Right atrium auricular region (tissue), 2 donors: Measurements from ENCODE around the gene RPS26. TPM values are rescaled to one million over a fixed set of nuclear protein-coding genes. Genes with fewer than 3 reads are reported as not detected.
"Not testable (repeated sequence)": the region's sequence is repeated elsewhere in the genome, so short reads cannot be mapped to it uniquely, and the experiment has no call there.

Source experiments
- DNase-seq: peaks from one replicate; pipeline ENCODE4 v3.0.0-alpha.2; 2019; ENCODE audit warnings: low spot score
- H3K27ac ChIP-seq, 2 donors: fragments of 200-600 bp; sonication (generic); 1 replicate in 1 of 2; 2 replicates in 1 of 2; pipeline ENCODE4 v1.5.1; 2016 to 2019
- H3K27me3 ChIP-seq, 2 donors: fragments of 200-600 bp; sonication (generic); one replicate each; pipeline versions ENCODE4 v1.5.1 to v1.6.0; 2017 to 2019
- H3K36me3 ChIP-seq: fragments of 200-600 bp; sonication (generic); one replicate; pipeline ENCODE4 v1.5.1; 2016
- H3K4me1 ChIP-seq, 2 donors: fragments of 200-600 bp; sonication (generic); one replicate each; pipeline versions ENCODE4 v1.5.1 to v1.6.0; 2017 to 2019
- H3K4me3 ChIP-seq, 2 donors: fragments of 200-600 bp; sonication (generic); 1 replicate in 1 of 2; 2 replicates in 1 of 2; pipeline ENCODE4 v1.5.1; 2017 to 2019; ENCODE audit warnings: mild to moderate bottlenecking in 1 of 2, moderate library complexity in 1 of 2
- H3K9me3 ChIP-seq, 2 donors: fragments of 200-600 bp; sonication (generic); one replicate each; pipeline ENCODE4 v1.5.1; 2019
- total RNA-seq, 2 donors: library from RNA; depleted of rRNA; stranded (reverse); fragments of >200 nt; gene quantifications; one replicate each; pipeline ENCODE4 v1.1.0, GENCODE V29; 2016
- TF ChIP-seq, protein P1 (sequence below), 2 donors: fragments of 200-600 bp; sonication (generic); IDR thresholded peaks; one replicate each; pipeline ENCODE4 v1.5.1; 2019; ENCODE audit warnings: antibody characterized with exemption in 2 of 2

RPS26 gene
- total RNA-seq, 2 donors from 2014 or later: 134 to 1,492 TPM

DNA sequence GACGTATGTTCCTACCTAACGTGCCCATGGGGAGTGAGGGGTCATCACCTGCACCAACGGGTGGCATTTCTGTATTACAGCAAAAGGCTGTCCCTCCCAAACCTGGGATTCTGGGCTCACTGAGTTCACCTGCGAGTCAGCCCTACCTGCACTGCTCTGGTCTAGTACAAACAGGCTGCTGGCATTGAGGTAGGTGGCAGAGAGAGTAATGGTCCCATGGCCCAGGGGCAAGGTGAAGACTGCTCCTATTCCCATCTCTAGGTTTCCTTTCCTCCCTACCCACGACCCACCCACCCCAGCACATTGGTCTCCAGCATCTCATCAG lies 44.2 kb upstream of the RPS26 start:
- TF ChIP-seq, protein P1, sequence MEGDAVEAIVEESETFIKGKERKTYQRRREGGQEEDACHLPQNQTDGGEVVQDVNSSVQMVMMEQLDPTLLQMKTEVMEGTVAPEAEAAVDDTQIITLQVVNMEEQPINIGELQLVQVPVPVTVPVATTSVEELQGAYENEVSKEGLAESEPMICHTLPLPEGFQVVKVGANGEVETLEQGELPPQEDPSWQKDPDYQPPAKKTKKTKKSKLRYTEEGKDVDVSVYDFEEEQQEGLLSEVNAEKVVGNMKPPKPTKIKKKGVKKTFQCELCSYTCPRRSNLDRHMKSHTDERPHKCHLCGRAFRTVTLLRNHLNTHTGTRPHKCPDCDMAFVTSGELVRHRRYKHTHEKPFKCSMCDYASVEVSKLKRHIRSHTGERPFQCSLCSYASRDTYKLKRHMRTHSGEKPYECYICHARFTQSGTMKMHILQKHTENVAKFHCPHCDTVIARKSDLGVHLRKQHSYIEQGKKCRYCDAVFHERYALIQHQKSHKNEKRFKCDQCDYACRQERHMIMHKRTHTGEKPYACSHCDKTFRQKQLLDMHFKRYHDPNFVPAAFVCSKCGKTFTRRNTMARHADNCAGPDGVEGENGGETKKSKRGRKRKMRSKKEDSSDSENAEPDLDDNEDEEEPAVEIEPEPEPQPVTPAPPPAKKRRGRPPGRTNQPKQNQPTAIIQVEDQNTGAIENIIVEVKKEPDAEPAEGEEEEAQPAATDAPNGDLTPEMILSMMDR (IDR thresholded peaks at IDR 0.05): no peak
- Histone ChIP-seq H3K36me3 (peaks cover 20% of the 10 kb centered on the region), H3K4me1 (peaks cover 0 to 19% of the 10 kb centered on the region in 2 donors), H3K9me3 (no peaks in the 10 kb centered on the region), H3K27me3 (no peaks in the 10 kb centered on the region), H3K27ac (peak overlapping the region; percentile 84 to 86), H3K4me3 (peak overlapping the region; percentile 48 to 78)
- no peak for DNase-seq

DNA sequence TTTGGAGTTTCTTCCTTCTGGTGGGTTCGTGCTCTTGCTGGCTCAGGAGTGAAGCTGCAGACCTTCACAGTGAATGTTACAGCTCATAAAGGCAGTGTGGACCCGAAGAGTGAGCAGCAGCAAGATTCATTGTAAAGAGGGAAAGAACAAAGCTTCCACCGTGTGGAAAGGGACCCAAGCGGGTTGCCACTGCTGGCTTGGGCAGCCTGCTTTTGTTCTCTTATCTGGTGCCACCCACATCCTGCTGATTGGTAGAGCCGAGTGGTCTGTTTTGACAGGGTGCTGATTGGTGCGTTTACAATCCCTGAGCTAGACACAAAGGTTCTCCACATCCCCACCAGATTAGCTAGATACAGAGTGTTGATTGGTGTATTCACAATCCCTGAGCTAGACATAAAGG lies 42.2 kb upstream of the RPS26 start:
- not testable (repeated sequence) for H3K27me3 ChIP-seq, H3K9me3 ChIP-seq, H3K4me3 ChIP-seq, H3K36me3 ChIP-seq, DNase-seq, H3K27ac ChIP-seq
- peaks cover 0 to 19% of the 10 kb centered on the region in 2 donors for H3K4me1 ChIP-seq

DNA sequence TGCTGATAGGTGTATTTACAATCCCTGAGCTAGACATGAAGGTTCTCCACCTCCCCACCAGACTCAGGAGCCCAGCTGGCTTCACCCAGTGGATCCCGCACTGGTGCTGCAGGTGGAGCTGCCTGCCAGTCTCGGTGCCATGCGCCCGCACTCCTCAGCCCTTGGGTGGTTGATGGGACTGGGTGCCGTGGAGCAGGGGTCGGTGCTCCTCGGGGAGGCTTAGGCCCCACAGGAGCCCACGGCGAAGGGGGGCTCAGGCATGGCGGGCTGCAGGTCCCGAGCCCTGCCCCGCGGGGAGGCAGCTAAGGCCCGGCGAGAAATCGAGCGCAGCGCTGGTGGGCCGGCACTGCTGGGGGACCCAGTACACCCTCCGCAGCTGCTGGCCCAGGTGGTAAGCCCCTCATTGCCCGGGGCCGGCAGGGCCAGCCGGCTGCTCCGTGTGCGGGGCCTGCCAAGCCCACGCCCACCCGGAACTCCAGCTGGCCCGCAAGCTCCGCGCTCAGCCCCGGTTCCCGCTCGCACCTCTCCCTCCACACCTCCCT lies 41.6 kb upstream of the RPS26 start:
- H3K27ac ChIP-seq, H3K27me3 ChIP-seq, H3K36me3 ChIP-seq, H3K9me3 ChIP-seq, H3K4me3 ChIP-seq, DNase-seq: not testable (repeated sequence)
- peaks cover 0 to 19% of the 10 kb centered on the region in 2 donors for H3K4me1 ChIP-seq

DNA sequence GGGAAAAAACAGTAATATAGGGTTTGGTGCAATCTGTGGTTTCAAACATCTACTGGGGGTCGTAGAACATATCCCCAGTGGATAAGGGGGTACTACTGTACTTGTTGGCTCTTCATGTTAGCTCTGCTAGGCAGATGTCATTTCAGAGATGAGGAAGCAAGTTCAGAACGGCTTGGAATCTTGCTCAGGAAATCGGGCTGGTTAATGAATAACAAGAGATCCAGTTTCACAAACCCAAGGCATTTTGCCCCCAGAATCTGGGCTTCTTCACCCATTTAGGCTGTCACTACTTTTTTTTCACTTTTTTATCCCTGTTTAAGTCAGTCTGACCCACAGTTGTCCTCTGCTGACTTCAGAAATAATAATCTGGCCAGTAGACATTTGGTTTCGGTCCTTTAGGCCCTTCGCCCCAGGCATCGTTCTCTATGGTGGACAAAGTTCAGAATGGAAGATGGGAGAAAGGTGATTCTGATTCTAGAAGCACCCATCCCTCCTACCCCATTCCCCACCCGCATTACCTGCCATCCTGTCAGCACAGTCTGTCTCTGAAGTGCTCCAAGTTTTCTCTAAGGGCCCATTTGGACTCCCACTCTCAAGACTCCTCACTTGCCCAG lies 40.1 kb upstream of the RPS26 start:
- peaks cover 0 to 15% of the 10 kb centered on the region in 2 donors for H3K4me1 ChIP-seq
- H3K4me3 ChIP-seq: no peak overlapping the region
- peaks cover 9% of the 10 kb centered on the region for H3K36me3 ChIP-seq
- TF ChIP-seq, protein P1 (IDR thresholded peaks at IDR 0.05): no peak
- no peak overlapping the region for H3K27ac ChIP-seq
- DNase-seq: no peak
- no peaks in the 10 kb centered on the region for H3K9me3 ChIP-seq
- H3K27me3 ChIP-seq: no peaks in the 10 kb centered on the region

DNA sequence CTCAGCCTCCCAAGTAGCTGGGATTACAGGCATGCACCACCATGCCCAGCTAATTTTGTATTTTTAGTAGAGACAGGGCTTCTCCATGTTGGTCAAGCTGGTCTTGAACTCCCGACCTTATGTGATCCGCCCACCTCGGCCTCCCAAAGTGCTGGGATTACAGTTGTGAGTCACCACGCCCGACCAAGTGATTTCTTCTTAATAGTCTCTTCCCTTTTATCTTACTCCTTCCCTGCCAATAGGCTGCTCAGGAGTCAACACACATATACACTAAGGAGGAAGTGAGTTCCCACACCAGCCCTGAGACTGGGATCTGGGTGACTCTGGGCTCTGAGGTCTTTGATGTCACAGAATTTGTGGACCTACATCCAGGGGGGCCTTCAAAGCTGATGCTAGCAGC lies 38.3 kb upstream of the RPS26 start:
- peaks cover 0 to 13% of the 10 kb centered on the region in 2 donors for H3K4me1 ChIP-seq
- H3K27me3 ChIP-seq, H3K9me3 ChIP-seq, DNase-seq, H3K36me3 ChIP-seq, H3K4me3 ChIP-seq, H3K27ac ChIP-seq: not testable (repeated sequence)

DNA sequence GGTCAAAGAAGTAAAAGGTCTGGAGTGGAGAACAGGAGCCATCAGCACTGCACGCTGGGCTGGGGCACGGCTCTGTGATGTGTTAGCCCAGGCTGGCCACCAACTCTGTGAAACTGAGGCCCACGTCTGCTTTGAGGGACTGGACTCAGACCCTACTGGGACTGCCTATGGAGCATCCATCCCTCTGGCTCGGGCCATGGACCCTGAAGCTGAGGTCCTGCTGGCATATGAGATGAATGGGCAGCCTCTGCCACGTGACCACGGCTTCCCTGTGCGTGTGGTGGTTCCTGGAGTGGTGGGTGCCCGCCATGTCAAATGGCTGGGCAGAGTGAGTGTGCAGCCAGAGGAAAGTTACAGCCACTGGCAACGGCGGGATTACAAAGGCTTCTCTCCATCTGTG lies 37.5 kb upstream of the RPS26 start:
- H3K4me1 ChIP-seq: peaks cover 0 to 12% of the 10 kb centered on the region in 2 donors
- H3K9me3 ChIP-seq: no peaks in the 10 kb centered on the region
- DNase-seq: no peak
- H3K27ac ChIP-seq: no peak overlapping the region
- TF ChIP-seq, protein P1 (IDR thresholded peaks at IDR 0.05): no peak
- no peaks in the 10 kb centered on the region for H3K27me3 ChIP-seq
- H3K36me3 ChIP-seq: peaks cover 9% of the 10 kb centered on the region
- no peak overlapping the region for H3K4me3 ChIP-seq

DNA sequence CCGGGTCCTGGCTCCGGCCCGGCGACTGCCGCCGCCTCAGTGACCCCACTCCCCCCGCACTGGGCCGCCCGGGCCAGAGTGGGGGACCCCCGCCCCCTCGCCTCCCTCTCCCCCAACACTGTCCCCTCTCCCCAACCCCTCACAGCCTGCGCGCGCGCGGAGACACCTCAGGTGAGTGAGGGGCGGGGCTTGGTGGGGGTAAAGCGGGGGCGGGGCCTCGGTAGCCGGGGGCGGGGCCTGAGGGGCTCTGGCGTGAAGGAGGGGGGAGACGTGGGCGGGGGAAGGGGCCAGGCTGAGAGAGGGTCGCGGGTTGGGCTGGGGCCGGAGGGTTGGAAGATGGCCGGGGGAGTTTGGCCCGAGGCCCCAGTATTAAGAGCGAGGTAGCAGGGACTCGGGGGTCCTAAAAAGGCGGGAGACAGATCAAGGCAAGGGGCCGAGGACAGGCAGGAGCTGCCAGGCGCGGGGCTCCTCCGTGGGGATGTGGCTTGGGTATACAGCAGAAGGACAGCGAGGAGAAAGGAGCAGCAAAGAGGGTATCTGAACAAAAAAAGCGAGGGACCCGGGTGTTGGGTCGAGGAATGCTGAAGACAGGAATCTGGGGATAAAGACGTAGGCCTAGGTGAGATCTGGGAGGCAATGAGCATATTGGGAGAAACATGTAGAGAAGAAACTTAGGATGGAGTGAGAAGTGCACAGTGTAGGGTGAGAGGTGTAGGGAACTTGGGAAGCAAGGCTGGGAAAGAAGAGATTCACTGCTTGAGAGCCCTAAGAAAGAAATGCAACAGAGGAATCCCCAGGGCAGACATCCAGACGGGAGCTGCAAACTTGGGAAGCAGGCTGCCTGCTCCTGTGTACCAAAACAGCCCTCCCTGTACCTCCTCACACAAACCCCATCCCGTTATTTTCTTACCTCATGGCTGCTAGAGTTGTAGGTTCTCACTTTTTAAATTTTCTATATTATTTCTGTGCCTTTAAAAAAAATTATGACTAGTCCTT lies 33.9 kb upstream of the RPS26 start:
- peaks cover 9% of the 10 kb centered on the region for H3K36me3 ChIP-seq
- DNase-seq: no peak
- TF ChIP-seq, protein P1 (IDR thresholded peaks at IDR 0.05): no peak
- no peaks in the 10 kb centered on the region for H3K9me3 ChIP-seq
- peaks cover 0 to 12% of the 10 kb centered on the region in 2 donors for H3K4me1 ChIP-seq
- peak overlapping the region; percentile 92 to 97 for H3K27ac ChIP-seq
- no peaks in the 10 kb centered on the region for H3K27me3 ChIP-seq
- H3K4me3 ChIP-seq: peak overlapping the region; percentile 88 to 99
